Activated B cell treated with CpG ODN at 0.5 μM for 24 hours (primary cell): ENCODE measurements around the gene EXPH5. TPM values are rescaled to one million over a fixed set of nuclear protein-coding genes. Genes with fewer than 3 reads are reported as not detected.

ENCODE experiments used
- ATAC-seq: fragments of 200-7000 bp; cut with Tn5 transposase; one replicate; pipeline ENCODE4 v1.10.0; 2021; ENCODE audit warnings: low read depth, mild to moderate bottlenecking, moderate library complexity
- CTCF ChIA-PET: fragments of 350-600 bp; sonication (Branson Sonifier 250); formaldehyde crosslinking; loops from one replicate; lab custom pipeline; 2021; ENCODE audit warnings: antibody characterized with exemption; lab: Charles Lee
- POLR2A ChIA-PET: fragments of 350-600 bp; sonication (Branson Sonifier 250); formaldehyde crosslinking; loops from one replicate; lab custom pipeline; 2021; ENCODE audit warnings: antibody characterized with exemption; lab: Charles Lee
- DNase-seq: peaks from one replicate; pipeline ENCODE4 v3.0.0; 2022
- H3K27ac Mint-ChIP-seq: one replicate; pipeline ENCODE4 v1.8.0; 2020; ENCODE audit warnings: mixed read lengths
- H3K27me3 Mint-ChIP-seq: one replicate; pipeline ENCODE4 v1.8.0; 2021; ENCODE audit warnings: mixed read lengths
- H3K36me3 Mint-ChIP-seq: one replicate; pipeline ENCODE4 v1.8.0; 2021; ENCODE audit warnings: low read depth, mixed read lengths
- H3K4me1 Mint-ChIP-seq: one replicate; pipeline ENCODE4 v1.8.0; 2021; ENCODE audit warnings: mixed read lengths
- H3K4me3 Mint-ChIP-seq: one replicate; pipeline ENCODE4 v1.8.0; 2020; ENCODE audit warnings: mild to moderate bottlenecking, mixed read lengths
- H3K9me3 Mint-ChIP-seq: one replicate; pipeline ENCODE4 v1.8.0; 2020; ENCODE audit warnings: mixed read lengths
- intact Hi-C: fragments of 100-400 bp; cut with micrococcal nuclease; formaldehyde crosslinking; loops from one replicate; pipeline ENCODE4 v1.15.1; 2024
- total RNA-seq: library from RNA; stranded (reverse); gene quantifications from 2 replicates; pipeline ENCODE4 v1.2.3, GENCODE V29; 2022
- TF ChIP-seq, protein P1 (sequence below): fragments of 200-600 bp; IDR thresholded peaks from one replicate; pipeline ENCODE4 v1.8.0; 2022; ENCODE audit warnings: antibody characterized with exemption, mild to moderate bottlenecking

Gene EXPH5
- total RNA-seq, 1 donor from 2014 or later, result 0.29 TPM

DNA sequence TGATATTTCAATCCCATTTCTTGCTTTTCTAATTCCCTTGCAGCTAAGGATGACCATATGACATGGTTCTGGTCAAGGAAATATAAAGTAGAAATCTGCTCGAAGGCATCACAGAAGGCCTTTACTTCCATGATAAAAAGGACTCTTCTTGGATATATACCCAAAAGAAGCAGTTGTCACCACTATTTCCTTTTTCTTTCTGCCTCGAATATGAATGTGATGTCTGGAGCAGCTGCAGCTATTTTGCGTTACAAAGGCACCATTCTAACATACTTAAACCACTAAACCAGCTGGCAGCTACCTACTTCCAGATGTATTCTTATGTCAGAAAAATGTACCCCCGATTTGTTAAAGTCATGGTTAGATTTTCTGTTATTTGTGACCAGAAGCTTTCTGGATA, 18.9 kb downstream of the EXPH5 start:
- ChIA-PET POLR2A (no interaction called here), CTCF (no interaction called here)
- Mint-ChIP-seq H3K9me3 (no peaks in the 10 kb centered on the region), H3K36me3 (no peaks in the 10 kb centered on the region), H3K4me1 (no peaks in the 10 kb centered on the region), H3K27me3 (peaks cover 12% of the 10 kb centered on the region), H3K4me3 (no peak overlapping the region), H3K27ac (no peak overlapping the region)
- intact Hi-C loops, result no loop called here
- DNase-seq, result no peak
- TF ChIP-seq, protein P1, sequence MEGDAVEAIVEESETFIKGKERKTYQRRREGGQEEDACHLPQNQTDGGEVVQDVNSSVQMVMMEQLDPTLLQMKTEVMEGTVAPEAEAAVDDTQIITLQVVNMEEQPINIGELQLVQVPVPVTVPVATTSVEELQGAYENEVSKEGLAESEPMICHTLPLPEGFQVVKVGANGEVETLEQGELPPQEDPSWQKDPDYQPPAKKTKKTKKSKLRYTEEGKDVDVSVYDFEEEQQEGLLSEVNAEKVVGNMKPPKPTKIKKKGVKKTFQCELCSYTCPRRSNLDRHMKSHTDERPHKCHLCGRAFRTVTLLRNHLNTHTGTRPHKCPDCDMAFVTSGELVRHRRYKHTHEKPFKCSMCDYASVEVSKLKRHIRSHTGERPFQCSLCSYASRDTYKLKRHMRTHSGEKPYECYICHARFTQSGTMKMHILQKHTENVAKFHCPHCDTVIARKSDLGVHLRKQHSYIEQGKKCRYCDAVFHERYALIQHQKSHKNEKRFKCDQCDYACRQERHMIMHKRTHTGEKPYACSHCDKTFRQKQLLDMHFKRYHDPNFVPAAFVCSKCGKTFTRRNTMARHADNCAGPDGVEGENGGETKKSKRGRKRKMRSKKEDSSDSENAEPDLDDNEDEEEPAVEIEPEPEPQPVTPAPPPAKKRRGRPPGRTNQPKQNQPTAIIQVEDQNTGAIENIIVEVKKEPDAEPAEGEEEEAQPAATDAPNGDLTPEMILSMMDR, result no peak
- no peak for ATAC-seq

DNA sequence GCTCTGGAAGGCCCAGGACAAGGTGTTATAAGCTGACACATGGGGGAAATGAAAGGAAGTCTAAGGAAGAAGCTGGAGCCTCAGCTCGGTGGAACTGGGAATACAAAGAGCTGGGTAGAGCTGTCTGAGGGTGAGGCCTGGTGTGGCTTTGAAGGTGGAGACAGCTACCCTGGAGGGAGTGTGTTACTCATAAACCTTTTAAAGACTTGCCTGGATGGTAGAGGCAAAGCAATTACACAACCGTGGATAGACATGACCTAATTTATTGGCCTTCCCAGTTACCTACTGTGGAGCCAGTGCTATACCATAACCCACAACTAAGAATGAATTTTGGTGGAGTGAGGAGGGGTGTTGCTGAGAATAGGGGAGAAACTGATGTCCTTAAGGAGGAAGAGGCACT, 22.6 kb downstream of the EXPH5 start:
- CTCF ChIA-PET, result no interaction called here
- DNase-seq (no peak), ATAC-seq (no peak)
- POLR2A ChIA-PET, result no interaction called here
- TF ChIP-seq, protein P1, result no peak
- Mint-ChIP-seq H3K27ac (no peak overlapping the region), H3K36me3 (no peaks in the 10 kb centered on the region), H3K4me3 (no peak overlapping the region), H3K9me3 (no peaks in the 10 kb centered on the region), H3K27me3 (no peaks in the 10 kb centered on the region), H3K4me1 (no peaks in the 10 kb centered on the region)
- intact Hi-C loops, result no loop called here

DNA sequence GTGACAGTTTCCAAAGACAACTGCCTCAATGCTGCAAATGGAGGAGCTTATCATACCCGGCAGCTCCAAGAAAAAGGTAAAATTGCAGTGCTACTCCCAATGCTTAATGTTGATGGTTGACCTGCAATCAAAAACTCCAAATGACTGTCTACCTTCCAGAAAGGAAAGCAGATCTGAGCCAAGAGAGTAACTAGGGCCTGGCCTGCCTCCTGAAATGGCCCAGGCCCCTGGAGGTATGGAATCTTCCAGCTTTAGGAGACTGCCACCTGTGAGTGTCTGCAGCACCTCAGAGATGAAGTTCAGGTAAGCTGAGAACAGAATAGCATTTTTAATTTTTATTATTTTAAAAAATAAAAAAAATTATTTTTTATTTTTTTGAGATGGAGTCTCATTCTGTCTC, 23.7 kb downstream of the EXPH5 start:
- DNase-seq (no peak), ATAC-seq (no peak)
- TF ChIP-seq, protein P1, result no peak
- ChIA-PET POLR2A (no interaction called here), CTCF (no interaction called here)
- intact Hi-C loops, result no loop called here
- Mint-ChIP-seq H3K4me1 (no peaks in the 10 kb centered on the region), H3K27me3 (no peaks in the 10 kb centered on the region), H3K9me3 (no peaks in the 10 kb centered on the region), H3K36me3 (no peaks in the 10 kb centered on the region), H3K27ac (no peak overlapping the region), H3K4me3 (no peak overlapping the region)

DNA sequence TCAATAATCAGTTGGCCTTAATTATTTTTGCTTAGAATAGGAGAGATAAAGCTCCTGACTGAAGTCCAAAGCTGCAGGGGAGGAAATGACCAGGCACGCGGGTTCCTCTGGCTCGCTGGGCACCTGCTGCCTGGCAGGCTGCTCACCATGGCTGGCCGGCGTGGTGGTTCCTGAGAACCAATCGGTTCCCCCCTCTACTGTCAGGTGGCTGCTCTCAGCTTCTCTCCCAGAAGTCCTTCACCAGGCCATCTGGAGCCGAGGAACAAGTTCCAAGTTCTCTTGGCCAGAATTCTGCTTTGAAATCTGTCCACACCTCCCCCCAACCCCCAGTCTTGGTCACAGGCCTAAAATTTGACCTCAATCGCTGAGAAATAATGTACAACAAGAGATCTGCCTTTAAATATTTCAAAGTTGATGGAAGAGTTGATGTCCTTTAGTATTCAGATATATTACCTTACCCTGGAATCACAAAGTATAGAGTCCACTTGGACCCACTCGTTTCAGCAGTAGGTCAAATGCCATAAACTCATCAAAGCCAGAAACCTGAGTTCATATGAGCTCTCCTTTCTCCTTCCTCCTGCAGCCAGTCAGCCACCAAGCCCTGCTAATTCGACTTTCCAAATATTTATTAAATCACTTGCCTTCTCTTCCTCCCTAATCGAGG, 25.2 kb downstream of the EXPH5 start:
- POLR2A ChIA-PET, result no interaction called here
- intact Hi-C loops, result no loop called here

DNA sequence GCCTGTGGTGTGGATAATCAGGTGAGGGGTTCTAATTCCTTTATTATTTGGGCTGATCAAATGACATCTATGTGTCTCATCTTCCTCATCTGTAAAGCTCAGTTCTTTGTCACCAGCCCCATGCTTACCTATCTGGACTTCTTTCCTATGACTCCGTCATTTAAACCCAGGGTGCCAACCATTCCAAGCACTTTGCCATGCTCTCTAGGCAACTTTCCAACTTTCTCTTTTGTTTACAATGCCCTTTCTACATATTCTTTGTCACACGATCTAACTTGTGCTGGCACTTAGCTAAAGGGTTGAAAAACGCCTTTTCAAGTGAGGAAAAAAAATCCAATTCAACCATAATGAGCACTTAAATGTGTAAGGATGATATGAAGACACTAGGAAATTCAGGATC, 27.9 kb downstream of the EXPH5 start:
- ChIA-PET CTCF (no interaction called here), POLR2A (no interaction called here)
- Mint-ChIP-seq H3K27ac (no peak overlapping the region), H3K9me3 (no peaks in the 10 kb centered on the region), H3K27me3 (peaks cover 5% of the 10 kb centered on the region), H3K4me3 (no peak overlapping the region), H3K4me1 (no peaks in the 10 kb centered on the region), H3K36me3 (no peaks in the 10 kb centered on the region)
- DNase-seq, result no peak
- intact Hi-C loops, result no loop called here
- TF ChIP-seq, protein P1, result no peak
- ATAC-seq, result no peak

More for the DNA sequence above, 25.2 kb downstream of the EXPH5 start:
- Mint-ChIP-seq H3K27me3 (peaks cover 2% of the 10 kb centered on the region), H3K9me3 (no peaks in the 10 kb centered on the region), H3K27ac (no peak overlapping the region), H3K4me1 (no peaks in the 10 kb centered on the region), H3K4me3 (no peak overlapping the region), H3K36me3 (no peaks in the 10 kb centered on the region)
- TF ChIP-seq, protein P1, result no peak
- ATAC-seq (no peak), DNase-seq (no peak)
- CTCF ChIA-PET, result no interaction called here
